T-helper 2 cell (primary cell): ENCODE data around the gene LMAN2L.
A peak's percentile ranks its signal among the peaks of the same experiment; 100 is the strongest.

Source experiments
- DNase-seq, 5 experiments: peaks; one replicate each; pipeline versions ENCODE4 v3.0.0 to v3.0.0-alpha.2; 2012 to 2022

LMAN2L gene

GRCh38 chr2:96760036-96760985 is 20.4 kb upstream of the LMAN2L start, which contains the start of gene CNNM4:
Gene CNNM4, plus strand, starts transcription at chr2:96760902. Its CDS starts 98 bp downstream, at chr2:96761000.
- DNase-seq: peak; percentile 81 to 94 (median 89)

GRCh38 chr2:96759548-96759947 is 19.7 kb upstream of the LMAN2L start:
- no peak for DNase-seq

GRCh38 chr2:96758987-96759386 is 19.1 kb upstream of the LMAN2L start:
- no peak for DNase-seq

GRCh38 chr2:96757477-96757860 is 17.6 kb upstream of the LMAN2L start:
- DNase-seq: no peak

- DNase-seq: no peak
Observed at GRCh38 chr2:96756788-96757476, 17.1 kb upstream of the LMAN2L start.

- no peak for DNase-seq
Observed at GRCh38 chr2:96754317-96754716, 14.5 kb upstream of the LMAN2L start.

GRCh38 chr2:96753661-96754282 is 13.9 kb upstream of the LMAN2L start:
- no peak for DNase-seq

- no peak for DNase-seq
Observed at GRCh38 chr2:96751800-96752199, 11.9 kb upstream of the LMAN2L start.

- DNase-seq: no peak
Observed at GRCh38 chr2:96747061-96747617, 7.3 kb upstream of the LMAN2L start.

GRCh38 chr2:96739076-96739632 is 710 bp downstream of the LMAN2L start:
- no peak for DNase-seq

- peak in 1 of 5 experiments; percentile 64 for DNase-seq
Observed at GRCh38 chr2:96737831-96738230, 2.0 kb downstream of the LMAN2L start.

GRCh38 chr2:96737251-96737650 is 2.6 kb downstream of the LMAN2L start:
- no peak for DNase-seq

GRCh38 chr2:96734880-96735583 is 4.8 kb downstream of the LMAN2L start:
- DNase-seq: no peak

GRCh38 chr2:96733931-96734330 is 5.9 kb downstream of the LMAN2L start:
- peak in 1 of 5 experiments; percentile 19 for DNase-seq

GRCh38 chr2:96730212-96730611 is 9.7 kb downstream of the LMAN2L start:
- DNase-seq: no peak

- DNase-seq: no peak
Observed at GRCh38 chr2:96729748-96730147, 10.1 kb downstream of the LMAN2L start.

- DNase-seq: no peak
Observed at GRCh38 chr2:96727431-96727830, 12.4 kb downstream of the LMAN2L start.

- DNase-seq: no peak
Observed at GRCh38 chr2:96726131-96726530, 13.7 kb downstream of the LMAN2L start.

GRCh38 chr2:96716388-96716787 is 23.5 kb downstream of the LMAN2L start:
- DNase-seq: no peak

- DNase-seq: no peak
Observed at GRCh38 chr2:96715658-96716057, 24.2 kb downstream of the LMAN2L start.

- DNase-seq: no peak
Observed at GRCh38 chr2:96710985-96711384, 28.9 kb downstream of the LMAN2L start.
